Neuron (in vitro differentiated cells): Measurements from ENCODE around the gene AAK1.

Source experiments
- H2AFZ ChIP-seq: one replicate; pipeline ENCODE4 v1.6.1; 2013; ENCODE audit warnings: low read depth, mild to moderate bottlenecking, inconsistent platforms, low read length, moderate library complexity
- H3K27me3 ChIP-seq: one replicate; pipeline ENCODE4 v1.6.1; 2013; ENCODE audit warnings: low read length; ENCODE audit not compliant: insufficient read depth
- H3K36me3 ChIP-seq: one replicate; pipeline ENCODE4 v1.6.1; 2013; ENCODE audit warnings: low read length; ENCODE audit not compliant: insufficient read depth
- H3K4me1 ChIP-seq: one replicate; pipeline ENCODE4 v1.6.1; 2013; ENCODE audit warnings: low read length; ENCODE audit not compliant: insufficient read depth
- H3K4me3 ChIP-seq: 2 replicates; pipeline ENCODE4 v1.5.1; 2013; ENCODE audit warnings: mild to moderate bottlenecking, low read length, moderate library complexity
- H3K9me3 ChIP-seq: one replicate; pipeline ENCODE4 v1.6.1; 2013; ENCODE audit warnings: low read length

Gene AAK1

DNA sequence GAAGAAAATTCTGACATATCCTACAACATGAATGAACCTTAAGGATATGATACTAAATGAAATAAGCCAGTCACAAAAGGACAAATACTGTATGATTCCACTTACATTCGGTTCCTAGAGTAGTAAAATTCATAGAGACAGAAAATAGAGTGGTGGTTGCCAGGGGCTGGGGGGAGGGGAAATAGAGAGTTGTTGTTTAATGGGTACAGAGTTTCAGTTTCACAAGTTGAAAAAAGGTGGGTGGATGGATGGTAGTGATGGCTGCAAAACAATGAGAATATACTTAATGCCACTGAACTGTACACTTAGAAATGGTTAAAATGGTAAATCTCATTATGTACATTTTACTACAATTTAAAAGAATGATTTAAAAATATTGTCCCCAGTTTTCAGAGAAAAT, 153.1 kb downstream of the AAK1 start:
- H2AFZ ChIP-seq, result no peak overlapping the region
- H3K9me3 ChIP-seq, result no peaks in the 10 kb centered on the region
- peaks cover 22% of the 10 kb centered on the region for H3K4me1 ChIP-seq
- H3K27me3 ChIP-seq, result no peaks in the 10 kb centered on the region
- no peak overlapping the region for H3K4me3 ChIP-seq
- H3K36me3 ChIP-seq, result peaks cover 5% of the 10 kb centered on the region

DNA sequence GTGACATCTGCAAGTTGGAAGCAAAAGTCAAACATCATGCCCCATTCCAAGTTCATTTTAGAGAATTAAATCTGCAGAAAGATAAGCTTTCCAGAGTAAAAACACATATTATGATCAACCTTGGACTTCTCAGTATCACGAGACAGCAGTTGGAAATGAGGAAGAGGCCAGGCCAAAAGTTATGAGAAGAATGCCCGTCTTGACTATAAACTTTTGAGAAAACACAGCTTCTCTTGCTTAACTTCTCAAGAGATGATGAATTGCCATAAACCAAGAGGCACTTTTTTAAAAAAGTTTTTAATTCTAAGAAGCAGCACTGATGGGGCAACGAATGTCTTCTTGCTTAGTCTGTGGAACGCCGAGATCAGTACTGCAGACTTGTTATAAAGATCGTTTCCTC, 153.7 kb downstream of the AAK1 start:
- Histone ChIP-seq H3K4me1 (peaks cover 15% of the 10 kb centered on the region), H3K36me3 (peaks cover 5% of the 10 kb centered on the region), H2AFZ (no peak overlapping the region), H3K27me3 (no peaks in the 10 kb centered on the region), H3K9me3 (no peaks in the 10 kb centered on the region), H3K4me3 (no peak overlapping the region)

DNA sequence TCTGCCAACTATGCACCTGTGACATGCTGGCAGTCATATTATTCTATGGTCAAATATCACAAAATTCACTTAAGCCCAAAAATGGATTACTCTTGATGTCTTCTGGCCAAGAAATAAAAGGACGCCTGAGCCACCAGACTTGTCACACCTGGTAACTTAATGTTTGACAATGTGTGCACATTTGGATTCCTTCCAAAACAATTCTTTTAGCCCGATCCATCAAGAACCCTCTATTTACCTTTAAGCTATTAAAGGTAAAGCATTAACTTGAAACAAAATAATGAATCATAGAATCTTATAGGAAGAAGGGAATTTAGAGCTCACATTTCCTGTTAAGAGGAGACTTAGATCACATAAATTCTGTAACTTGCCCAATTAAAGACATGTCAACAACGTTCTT, 159.8 kb downstream of the AAK1 start:
- H2AFZ ChIP-seq, result no peak overlapping the region
- H3K4me3 ChIP-seq, result no peak overlapping the region
- peaks cover 4% of the 10 kb centered on the region for H3K36me3 ChIP-seq
- no peaks in the 10 kb centered on the region for H3K9me3 ChIP-seq
- no peaks in the 10 kb centered on the region for H3K27me3 ChIP-seq
- H3K4me1 ChIP-seq, result peaks cover 14% of the 10 kb centered on the region

DNA sequence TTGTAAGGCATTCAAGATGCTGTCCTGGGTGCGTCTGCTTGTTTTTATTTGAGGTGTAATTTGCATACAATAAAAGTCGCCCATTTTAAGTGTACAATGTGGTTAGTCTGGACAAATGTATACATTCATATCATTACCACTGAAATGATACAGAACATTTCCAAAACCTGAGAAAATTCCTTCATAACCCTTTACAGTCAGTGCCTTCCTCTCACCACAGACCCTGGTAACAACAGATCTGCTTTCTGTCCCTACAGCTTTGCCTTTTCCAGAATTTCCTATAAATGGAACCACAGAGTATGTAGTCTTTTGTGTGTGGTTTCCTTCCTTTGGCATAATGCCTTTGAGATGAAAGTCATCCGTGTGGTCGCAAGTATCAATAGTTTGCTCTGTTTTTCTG, 160.5 kb downstream of the AAK1 start:
- no peak overlapping the region for H3K4me3 ChIP-seq
- H3K4me1 ChIP-seq, result peaks cover 14% of the 10 kb centered on the region
- H3K36me3 ChIP-seq, result peaks cover 2% of the 10 kb centered on the region
- H2AFZ ChIP-seq, result no peak overlapping the region
- no peaks in the 10 kb centered on the region for H3K27me3 ChIP-seq
- H3K9me3 ChIP-seq, result no peaks in the 10 kb centered on the region

DNA sequence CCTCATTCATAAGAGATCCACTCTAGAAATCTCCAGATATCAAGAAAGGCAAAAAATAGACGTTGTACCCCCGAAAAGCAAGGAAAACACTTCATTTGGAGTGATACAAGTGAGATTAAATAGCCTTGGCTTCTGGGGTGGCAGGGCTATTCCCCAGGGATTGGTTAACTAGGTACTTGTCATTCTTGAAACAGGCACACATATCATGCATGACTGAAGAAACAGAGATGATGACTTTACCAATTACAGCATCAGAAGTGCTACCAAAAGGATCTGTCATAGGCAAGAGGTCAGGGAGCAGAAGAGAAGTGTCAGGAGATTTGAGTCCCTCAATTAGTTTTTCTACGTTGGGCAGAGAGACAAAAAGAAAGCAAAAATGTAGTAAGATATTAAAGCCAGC, 161.1 kb downstream of the AAK1 start:
- no peaks in the 10 kb centered on the region for H3K27me3 ChIP-seq
- no peaks in the 10 kb centered on the region for H3K9me3 ChIP-seq
- H2AFZ ChIP-seq, result no peak overlapping the region
- H3K4me1 ChIP-seq, result peaks cover 14% of the 10 kb centered on the region
- peaks cover 4% of the 10 kb centered on the region for H3K36me3 ChIP-seq
- H3K4me3 ChIP-seq, result no peak overlapping the region

DNA sequence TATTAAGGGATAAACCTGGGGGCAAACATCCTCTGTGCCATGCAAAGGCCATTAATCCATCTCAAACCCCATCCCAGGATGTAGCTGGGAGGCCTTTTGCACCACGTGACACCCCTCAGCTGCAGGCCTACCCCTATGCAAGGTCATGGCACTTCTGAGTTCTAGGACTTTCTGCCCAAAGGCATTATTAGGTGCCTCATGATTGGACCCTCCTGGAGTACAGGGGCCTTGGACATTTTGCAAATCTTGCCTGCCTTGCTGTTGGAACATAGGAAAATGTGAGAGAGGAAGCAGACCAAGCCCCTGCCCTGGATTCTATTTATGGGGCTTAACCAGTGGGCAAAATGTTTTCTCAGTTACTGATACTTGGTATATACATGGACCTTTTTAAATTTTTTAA, 162.1 kb downstream of the AAK1 start:
- peaks cover 14% of the 10 kb centered on the region for H3K4me1 ChIP-seq
- no peak overlapping the region for H2AFZ ChIP-seq
- peaks cover 7% of the 10 kb centered on the region for H3K36me3 ChIP-seq
- no peak overlapping the region for H3K4me3 ChIP-seq
- no peaks in the 10 kb centered on the region for H3K27me3 ChIP-seq
- H3K9me3 ChIP-seq, result no peaks in the 10 kb centered on the region

DNA sequence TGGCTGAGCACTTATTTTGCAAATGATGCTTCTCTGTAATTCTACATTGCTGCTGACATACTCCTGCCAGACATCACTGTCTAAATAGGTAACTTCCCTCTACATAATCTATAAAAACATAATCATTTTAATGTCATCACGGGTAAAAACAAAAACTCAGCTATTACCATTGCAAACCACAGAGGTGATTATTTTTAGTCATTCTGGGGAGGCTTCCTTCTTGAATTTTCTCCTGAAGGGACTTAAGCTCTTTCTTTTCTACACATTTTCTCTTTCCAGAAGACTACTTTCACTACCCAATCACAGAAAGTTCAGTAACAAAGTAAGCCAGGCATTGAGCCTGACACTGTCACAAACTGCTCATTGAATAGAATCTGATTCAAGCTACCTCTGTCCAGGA, 165.9 kb downstream of the AAK1 start:
- Histone ChIP-seq H3K4me3 (no peak overlapping the region), H3K9me3 (no peaks in the 10 kb centered on the region), H3K27me3 (no peaks in the 10 kb centered on the region), H2AFZ (no peak overlapping the region), H3K36me3 (peaks cover 18% of the 10 kb centered on the region), H3K4me1 (peaks cover 4% of the 10 kb centered on the region)

DNA sequence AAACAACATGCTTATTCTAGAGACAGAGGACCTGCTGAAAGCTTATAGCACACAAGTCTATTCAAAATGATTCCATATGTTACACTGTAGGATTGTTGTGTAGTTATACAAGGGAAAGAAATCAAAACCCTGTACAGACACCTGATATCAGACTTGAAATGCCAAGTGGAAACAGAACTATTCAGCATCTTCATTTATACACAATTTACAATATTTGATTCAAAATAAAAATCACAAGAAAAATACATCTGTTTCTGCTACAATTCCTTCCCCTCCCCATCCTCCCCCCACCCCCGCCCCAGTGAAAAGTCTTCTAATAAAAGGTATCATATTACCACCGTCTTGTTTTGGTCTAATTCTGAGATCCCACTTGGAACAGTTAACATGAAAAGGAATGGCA, 168.9 kb downstream of the AAK1 start:
- no peak overlapping the region for H3K4me3 ChIP-seq
- H3K9me3 ChIP-seq, result no peaks in the 10 kb centered on the region
- H3K27me3 ChIP-seq, result no peaks in the 10 kb centered on the region
- H3K4me1 ChIP-seq, result no peaks in the 10 kb centered on the region
- H3K36me3 ChIP-seq, result peaks cover 16% of the 10 kb centered on the region
- H2AFZ ChIP-seq, result no peak overlapping the region

DNA sequence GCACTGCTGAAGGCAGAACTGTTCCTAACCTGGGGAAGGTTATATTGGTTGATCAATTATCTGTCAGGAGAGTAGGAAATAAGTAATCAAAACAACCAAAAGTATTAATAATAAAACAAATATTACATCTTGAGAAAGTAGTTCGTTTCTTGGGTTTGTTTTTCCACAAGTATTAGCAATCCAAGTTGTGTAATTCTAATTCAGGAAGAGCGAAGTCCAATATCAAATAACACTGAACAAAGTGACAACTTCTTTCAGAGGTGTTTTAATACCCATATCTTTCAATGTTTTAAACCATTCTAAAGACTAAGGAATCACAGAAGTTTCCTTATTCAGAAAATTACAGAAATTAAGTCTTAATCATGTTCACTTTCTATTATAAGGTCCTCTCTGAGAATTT, 171.7 kb downstream of the AAK1 start:
- no peak overlapping the region for H2AFZ ChIP-seq
- no peaks in the 10 kb centered on the region for H3K4me1 ChIP-seq
- H3K4me3 ChIP-seq, result no peak overlapping the region
- H3K36me3 ChIP-seq, result peaks cover 13% of the 10 kb centered on the region
- H3K9me3 ChIP-seq, result no peaks in the 10 kb centered on the region
- H3K27me3 ChIP-seq, result no peaks in the 10 kb centered on the region

DNA sequence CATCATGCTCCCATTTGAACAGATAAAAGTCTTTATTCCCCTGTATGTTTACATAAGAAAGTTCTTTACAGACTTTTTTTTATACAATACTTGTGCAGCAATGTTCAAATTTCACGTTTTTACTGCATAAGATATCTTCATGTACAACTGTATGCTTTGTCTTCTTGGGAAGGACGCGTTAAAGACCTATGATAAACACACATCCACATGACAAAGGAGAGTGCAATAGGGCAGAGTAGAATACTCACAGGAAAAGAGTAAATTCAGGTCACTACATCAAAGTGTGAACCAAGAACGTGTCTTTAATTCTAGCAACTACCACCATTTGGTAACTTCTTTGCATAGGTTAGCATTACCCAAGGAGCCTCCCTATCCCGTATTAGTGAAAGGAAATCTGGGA, 172.6 kb downstream of the AAK1 start:
- Histone ChIP-seq H3K9me3 (no peaks in the 10 kb centered on the region), H3K4me1 (no peaks in the 10 kb centered on the region), H3K36me3 (peaks cover 13% of the 10 kb centered on the region), H3K27me3 (no peaks in the 10 kb centered on the region), H2AFZ (no peak overlapping the region), H3K4me3 (no peak overlapping the region)

DNA sequence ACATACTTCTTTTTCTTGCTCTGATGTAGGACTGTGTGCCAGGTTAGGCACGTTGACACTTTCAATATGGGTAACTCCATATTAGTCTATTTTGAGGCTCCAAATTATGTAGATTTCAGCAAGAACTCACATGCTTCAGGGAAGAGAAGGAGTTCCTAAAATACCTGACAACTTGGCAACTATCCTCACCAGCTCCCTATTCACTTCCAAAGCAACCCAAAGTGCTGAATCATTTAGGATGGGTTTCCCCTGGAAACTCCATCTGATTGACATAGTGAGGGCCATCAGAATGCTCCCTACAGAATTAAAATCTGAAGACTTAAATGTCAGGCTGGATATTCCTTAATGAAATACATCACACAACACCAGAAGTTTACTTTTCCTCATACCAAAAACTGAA, 173.8 kb downstream of the AAK1 start:
- no peak overlapping the region for H2AFZ ChIP-seq
- H3K36me3 ChIP-seq, result peaks cover 14% of the 10 kb centered on the region
- H3K4me3 ChIP-seq, result no peak overlapping the region
- no peaks in the 10 kb centered on the region for H3K9me3 ChIP-seq
- no peaks in the 10 kb centered on the region for H3K4me1 ChIP-seq
- H3K27me3 ChIP-seq, result no peaks in the 10 kb centered on the region

DNA sequence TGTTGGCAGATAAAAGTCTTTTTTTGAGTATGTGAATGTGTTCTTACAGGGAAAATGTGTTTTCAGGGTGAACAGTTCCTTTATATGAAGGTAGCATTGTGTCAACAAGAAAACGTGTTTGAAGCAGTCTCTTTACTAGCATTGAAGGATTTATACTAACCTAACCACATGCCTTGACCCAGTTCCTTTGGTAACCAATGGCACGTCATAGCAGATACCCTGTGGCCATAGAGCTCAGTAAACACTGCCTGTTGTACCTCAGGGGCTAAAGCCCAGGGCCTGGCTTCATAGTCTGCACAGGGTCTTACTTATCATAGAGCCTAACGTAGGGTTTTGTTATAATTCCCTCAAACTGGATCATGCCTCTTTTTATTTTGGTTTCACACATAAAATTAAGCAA, 174.2 kb downstream of the AAK1 start:
- no peaks in the 10 kb centered on the region for H3K4me1 ChIP-seq

DNA sequence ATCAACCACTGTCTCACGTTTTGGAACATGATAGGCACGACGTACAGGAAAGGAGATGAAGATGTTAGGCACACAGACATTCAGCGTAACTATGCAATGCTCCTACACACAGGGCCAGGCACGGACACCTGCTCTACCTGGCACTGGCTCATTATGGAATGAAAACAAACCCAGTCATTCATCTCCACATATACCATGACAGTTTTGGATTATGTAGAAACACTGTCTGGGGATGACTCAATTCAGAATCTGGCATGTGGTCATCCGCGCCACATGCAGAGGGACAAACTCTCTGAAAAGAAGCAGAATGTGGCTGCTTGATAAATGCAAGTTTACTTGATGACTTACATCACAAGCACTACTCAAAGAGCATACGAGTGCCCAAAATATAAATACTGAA, 176.8 kb downstream of the AAK1 start:
- no peak overlapping the region for H3K4me3 ChIP-seq
- no peaks in the 10 kb centered on the region for H3K27me3 ChIP-seq
- H3K9me3 ChIP-seq, result no peaks in the 10 kb centered on the region
- no peak overlapping the region for H2AFZ ChIP-seq
- H3K36me3 ChIP-seq, result peaks cover 14% of the 10 kb centered on the region
- no peaks in the 10 kb centered on the region for H3K4me1 ChIP-seq

More for the DNA sequence above, 174.2 kb downstream of the AAK1 start:
- H3K9me3 ChIP-seq, result no peaks in the 10 kb centered on the region
- no peak overlapping the region for H3K4me3 ChIP-seq
- no peak overlapping the region for H2AFZ ChIP-seq
- H3K36me3 ChIP-seq, result peaks cover 14% of the 10 kb centered on the region
- H3K27me3 ChIP-seq, result no peaks in the 10 kb centered on the region

DNA sequence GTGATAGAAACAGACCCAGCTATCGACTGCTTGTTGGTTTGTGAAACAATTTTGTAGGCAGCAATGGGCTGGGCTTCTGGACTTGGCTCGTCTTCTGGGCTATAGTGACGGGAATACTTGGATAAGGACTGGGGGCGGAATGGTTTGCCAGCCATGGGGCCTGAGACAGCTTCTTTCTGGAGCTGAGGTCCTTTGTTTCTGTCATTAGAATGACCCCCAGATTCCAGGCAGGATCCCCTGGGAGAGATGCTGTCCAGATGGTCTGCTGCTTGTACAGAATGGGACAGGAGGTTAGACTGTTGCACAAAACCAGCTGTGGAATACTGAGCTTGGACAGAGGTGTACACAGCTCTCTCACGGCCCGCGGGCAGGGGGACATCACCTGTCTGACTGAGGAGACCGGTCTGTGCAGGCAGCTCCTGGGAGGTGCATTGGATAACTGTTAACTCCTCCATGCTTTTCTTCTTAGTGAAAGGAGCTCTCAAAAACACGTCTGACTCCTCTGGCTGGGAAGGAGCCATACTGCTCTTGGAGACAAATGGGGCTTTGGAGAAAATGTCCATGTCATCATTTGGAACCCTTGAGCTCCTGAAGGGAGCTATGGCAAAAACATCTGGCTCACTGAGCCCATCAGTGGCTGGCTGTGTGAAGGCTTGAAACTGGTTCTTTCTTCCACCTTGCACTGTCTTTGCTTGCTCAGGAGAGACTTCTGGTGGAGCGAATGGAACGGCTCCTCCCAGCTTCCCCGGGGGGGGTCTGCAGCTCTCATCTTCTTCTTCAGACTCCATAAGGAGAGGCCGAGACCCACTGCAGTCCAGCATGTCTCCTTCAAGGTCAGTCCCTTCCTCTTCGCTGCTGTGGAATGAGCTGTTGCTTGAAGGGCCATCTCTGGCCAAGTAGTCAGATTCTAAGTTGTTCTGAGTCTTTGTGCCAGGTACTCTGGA, 177.8 kb downstream of the AAK1 start:
- Histone ChIP-seq H3K4me1 (no peaks in the 10 kb centered on the region), H3K27me3 (no peaks in the 10 kb centered on the region), H2AFZ (no peak overlapping the region), H3K4me3 (no peak overlapping the region), H3K9me3 (no peaks in the 10 kb centered on the region), H3K36me3 (peaks cover 14% of the 10 kb centered on the region)
